Measurements from ENCODE around the gene SORCS3.

DNA sequence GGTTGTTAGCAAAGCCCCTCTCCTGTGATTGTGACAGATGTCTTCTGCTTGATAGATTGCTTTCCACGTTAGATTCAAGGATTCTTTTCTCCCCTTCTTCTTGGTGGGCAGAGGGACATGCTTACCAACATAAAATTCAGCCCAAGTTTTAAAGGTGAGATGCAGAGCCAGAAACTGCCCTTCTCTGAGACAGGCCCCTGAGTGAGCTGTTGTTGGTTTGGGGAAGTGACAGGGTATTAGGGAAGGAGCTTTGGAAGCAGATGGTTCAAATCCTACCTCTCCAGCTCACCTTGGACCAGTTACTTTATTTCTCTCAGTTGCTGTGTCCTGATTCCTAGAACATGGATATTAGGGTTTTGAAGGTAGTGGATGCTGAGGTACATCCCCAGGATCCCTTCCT is 53.0 kb downstream of the SORCS3 start:
- TF ChIP-seq, protein P1, sequence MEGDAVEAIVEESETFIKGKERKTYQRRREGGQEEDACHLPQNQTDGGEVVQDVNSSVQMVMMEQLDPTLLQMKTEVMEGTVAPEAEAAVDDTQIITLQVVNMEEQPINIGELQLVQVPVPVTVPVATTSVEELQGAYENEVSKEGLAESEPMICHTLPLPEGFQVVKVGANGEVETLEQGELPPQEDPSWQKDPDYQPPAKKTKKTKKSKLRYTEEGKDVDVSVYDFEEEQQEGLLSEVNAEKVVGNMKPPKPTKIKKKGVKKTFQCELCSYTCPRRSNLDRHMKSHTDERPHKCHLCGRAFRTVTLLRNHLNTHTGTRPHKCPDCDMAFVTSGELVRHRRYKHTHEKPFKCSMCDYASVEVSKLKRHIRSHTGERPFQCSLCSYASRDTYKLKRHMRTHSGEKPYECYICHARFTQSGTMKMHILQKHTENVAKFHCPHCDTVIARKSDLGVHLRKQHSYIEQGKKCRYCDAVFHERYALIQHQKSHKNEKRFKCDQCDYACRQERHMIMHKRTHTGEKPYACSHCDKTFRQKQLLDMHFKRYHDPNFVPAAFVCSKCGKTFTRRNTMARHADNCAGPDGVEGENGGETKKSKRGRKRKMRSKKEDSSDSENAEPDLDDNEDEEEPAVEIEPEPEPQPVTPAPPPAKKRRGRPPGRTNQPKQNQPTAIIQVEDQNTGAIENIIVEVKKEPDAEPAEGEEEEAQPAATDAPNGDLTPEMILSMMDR (IDR thresholded peaks at IDR 0.05): no peak
- no peak for TF ChIP-seq POLR2A (IDR thresholded peaks at IDR 0.05)

Data from right lobe of liver (tissue), 4 donors.